GM19193 (cell line): ENCODE data around the gene CNTNAP2.

Experiments
- POLR2A ChIP-seq: IDR thresholded peaks from 4 replicates; pipeline ENCODE4 v1.6.1; 2011; ENCODE audit not compliant: insufficient read depth, insufficient read length; ENCODE audit errors: extremely low read depth

Gene CNTNAP2

GRCh38 chr7:147968046-147968610 is 1851.5 kb downstream of the CNTNAP2 start:
- TF ChIP-seq POLR2A: no peak

GRCh38 chr7:147971606-147972110 is 1855.1 kb downstream of the CNTNAP2 start:
- TF ChIP-seq POLR2A: no peak

- TF ChIP-seq POLR2A: no peak
Observed at GRCh38 chr7:147978201-147978600, 1861.6 kb downstream of the CNTNAP2 start.

DNA sequence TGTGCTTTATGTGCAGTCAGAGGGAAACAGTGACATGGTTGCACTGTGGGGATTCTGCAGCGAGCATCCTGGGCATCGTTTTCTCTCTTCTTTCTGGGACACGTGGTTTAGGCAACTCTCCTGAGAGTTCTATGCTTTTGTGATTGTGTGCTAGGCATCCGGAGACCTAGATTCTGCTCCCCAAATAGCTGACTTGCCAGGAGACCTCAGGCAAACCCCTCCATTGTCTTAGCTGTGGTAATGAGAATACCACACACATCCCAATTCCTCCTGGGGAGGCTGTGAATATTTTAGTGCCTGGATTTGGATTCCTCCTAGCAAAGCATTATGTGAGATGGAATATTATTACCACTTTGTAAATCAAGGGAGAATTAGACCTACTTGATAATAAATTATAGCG is 1862.0 kb downstream of the CNTNAP2 start:
- TF ChIP-seq POLR2A: no peak

DNA sequence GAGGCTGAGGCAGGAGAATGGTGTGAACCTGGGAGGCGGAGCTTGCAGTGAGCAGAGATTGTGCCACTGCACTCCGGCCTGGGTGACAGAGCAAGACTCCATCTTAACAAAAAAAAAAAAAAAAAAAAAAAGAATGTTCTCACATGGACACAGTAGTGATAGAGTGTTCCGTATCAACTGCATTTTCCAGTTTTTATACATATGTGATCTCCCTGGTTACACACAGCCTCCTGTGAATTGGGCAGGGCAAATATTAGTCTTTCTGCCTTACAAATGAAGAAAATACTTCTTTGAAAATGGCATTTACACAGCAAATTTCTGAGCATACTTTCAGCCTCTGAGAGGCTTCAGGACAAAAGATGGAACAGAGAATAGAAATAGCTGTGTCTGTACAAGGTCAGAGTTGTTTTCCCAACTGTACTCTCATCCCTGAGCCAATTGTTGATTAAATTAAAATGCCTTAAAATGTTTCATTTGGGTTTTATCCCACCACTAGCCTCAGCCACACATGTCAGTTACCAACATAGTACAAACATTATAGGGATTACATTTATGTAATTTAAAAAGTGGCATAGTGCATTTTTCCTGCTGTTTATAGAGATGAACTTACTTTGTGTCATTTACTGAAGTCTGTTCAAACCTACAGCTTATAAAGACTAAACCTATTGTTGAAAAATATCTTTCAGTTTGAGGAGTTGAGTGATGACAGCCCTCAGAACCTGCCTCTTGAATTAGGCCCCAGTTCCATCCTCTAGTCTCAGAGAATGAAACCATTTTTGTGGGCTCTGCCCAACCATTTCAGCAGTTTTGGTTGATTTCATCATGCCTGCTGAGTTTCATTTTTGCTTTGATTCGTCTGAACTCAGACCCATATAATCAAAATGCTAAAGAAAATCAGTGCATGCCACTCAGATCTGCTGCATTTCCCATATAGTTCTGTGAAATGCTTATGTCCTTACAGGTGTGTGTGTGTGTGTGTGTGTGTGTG is 1864.5 kb downstream of the CNTNAP2 start:
- no peak for TF ChIP-seq POLR2A

DNA sequence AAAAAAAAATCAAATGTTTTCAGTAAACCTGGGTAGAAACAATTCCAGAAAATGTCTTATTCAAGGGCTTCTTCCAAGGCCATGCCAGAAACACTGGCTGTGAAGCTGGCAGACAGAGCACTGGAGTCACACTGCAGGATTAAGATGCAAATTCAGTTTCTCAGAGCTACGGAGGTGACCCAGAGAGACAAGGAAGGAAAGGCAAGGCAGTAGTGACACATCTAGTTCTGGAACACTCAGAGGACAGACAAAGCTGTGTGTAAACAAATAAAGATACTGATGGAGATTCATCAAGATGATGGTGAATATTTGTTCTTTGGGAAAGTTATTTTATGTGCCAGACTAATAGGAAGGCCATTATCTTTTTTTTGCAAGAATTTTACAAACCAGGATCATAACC is 1865.7 kb downstream of the CNTNAP2 start:
- no peak for TF ChIP-seq POLR2A

- TF ChIP-seq POLR2A: no peak
Observed at GRCh38 chr7:147984265-147984664, 1867.7 kb downstream of the CNTNAP2 start.

DNA sequence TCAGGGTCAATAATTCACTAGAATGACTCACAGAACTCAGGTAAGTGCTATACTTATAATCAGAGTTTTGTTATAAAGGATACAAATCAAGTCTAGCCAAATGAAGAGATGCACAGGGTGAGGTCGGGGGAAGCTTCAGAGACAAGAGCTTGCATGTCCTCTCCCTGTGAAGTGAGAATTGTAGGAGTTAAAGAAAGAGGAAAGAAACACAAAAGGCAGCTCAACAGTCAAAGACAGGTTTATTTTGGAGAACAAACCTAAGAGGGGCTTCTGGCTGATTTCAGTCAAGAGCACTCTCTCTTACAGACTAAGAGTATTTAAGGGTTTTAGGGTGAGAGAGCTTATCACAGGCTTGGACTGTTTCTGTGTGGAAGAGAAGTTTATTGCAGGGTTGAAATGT is 1873.5 kb downstream of the CNTNAP2 start:
- no peak for TF ChIP-seq POLR2A

GRCh38 chr7:147990942-147991341 is 1874.3 kb downstream of the CNTNAP2 start:
- TF ChIP-seq POLR2A: no peak

DNA sequence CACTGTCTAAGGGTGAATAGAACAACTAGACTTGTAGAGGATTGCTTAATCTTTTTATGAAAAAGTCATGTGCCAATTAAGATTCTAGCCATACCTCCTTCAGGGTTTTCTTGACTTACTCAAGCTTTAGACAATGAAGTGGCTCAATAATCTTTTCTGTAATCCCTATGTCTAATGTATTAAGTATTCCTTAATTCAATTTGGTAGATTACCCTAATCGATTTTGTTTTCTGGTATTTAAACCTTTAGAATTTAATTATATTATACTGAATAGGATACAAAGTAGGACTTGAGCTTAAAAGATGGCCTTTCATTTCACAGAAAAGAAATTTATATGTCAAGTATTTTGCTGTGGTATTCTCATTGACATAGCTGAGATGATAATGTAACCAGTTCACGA is 1876.1 kb downstream of the CNTNAP2 start:
- TF ChIP-seq POLR2A: no peak

- no peak for TF ChIP-seq POLR2A
Observed at GRCh38 chr7:147997636-147998035, 1881.0 kb downstream of the CNTNAP2 start.

GRCh38 chr7:147999962-148000361 is 1883.4 kb downstream of the CNTNAP2 start:
- no peak for TF ChIP-seq POLR2A

- no peak for TF ChIP-seq POLR2A
Observed at GRCh38 chr7:148011753-148012152, 1895.2 kb downstream of the CNTNAP2 start.

DNA sequence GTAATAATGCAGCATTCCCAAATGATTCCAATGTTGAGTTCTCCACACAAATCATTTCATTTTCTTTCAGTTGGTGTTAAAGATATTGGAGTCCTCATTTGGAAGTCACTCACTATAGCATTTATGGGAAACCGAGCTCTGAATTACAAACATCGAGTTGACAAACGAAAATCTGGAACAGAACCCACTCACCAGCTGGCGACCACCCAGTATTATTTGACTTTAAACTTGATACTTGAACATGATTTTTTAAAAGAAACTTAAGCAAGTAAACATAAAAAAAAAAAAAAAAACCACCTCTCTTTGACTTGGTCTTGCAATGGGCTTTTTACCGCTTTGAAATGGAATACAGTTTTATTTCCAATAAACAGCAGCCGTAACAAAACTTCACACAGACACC is 1897.4 kb downstream of the CNTNAP2 start:
- TF ChIP-seq POLR2A: no peak

- TF ChIP-seq POLR2A: no peak
Observed at GRCh38 chr7:148014541-148014940, 1897.9 kb downstream of the CNTNAP2 start.

- TF ChIP-seq POLR2A: no peak
Observed at GRCh38 chr7:148017126-148017525, 1900.5 kb downstream of the CNTNAP2 start.
